MCF 10A (cell line): ENCODE measurements around the gene NIPA2. TPM values are rescaled to one million over a fixed set of nuclear protein-coding genes. Genes with fewer than 3 reads are reported as not detected.

Experiments used
- BruUV-seq: library from RNA; stranded (reverse); fragments of 400-500 nt; replicated peaks from 2 replicates; lab custom pipeline; 2021; lab: Mats Ljungman, UMichigan
- CTCF ChIA-PET: fragments of 300-600 bp; sonication (Branson Sonifier 250); formaldehyde crosslinking; extraction: SDS; loops from one replicate; lab custom pipeline; 2021; ENCODE audit warnings: antibody characterized with exemption, inconsistent platforms; lab: Yijun Ruan, JAX
- POLR2A ChIA-PET: fragments of 300-600, 350-650 bp; sonication (Branson Sonifier 250); formaldehyde crosslinking; extraction: SDS; loops from one replicate; lab custom pipeline; 2020; ENCODE audit warnings: antibody characterized with exemption, inconsistent platforms; lab: Yijun Ruan, JAX
- DNase-seq: peaks from one replicate; pipeline ENCODE4 v3.0.0-alpha.2; 2018; ENCODE audit not compliant: unreplicated experiment
- H3K27ac Mint-ChIP-seq: one replicate; pipeline ENCODE4 v1.8.0; 2022; ENCODE audit warnings: mild to moderate bottlenecking, low read depth, mixed read lengths; ENCODE audit not compliant: unreplicated experiment
- H3K27me3 Mint-ChIP-seq: one replicate; pipeline ENCODE4 v1.8.0; 2022; ENCODE audit warnings: mixed read lengths; ENCODE audit not compliant: insufficient read depth, unreplicated experiment
- H3K36me3 Mint-ChIP-seq: one replicate; pipeline ENCODE4 v1.8.0; 2022; ENCODE audit warnings: mild to moderate bottlenecking, moderate library complexity, mixed read lengths; ENCODE audit not compliant: insufficient read depth, unreplicated experiment
- H3K4me1 Mint-ChIP-seq: one replicate; pipeline ENCODE4 v1.8.0; 2022; ENCODE audit warnings: mixed read lengths; ENCODE audit not compliant: insufficient read depth, unreplicated experiment
- H3K4me3 Mint-ChIP-seq: one replicate; pipeline ENCODE4 v1.8.0; 2022; ENCODE audit warnings: mild to moderate bottlenecking, moderate library complexity, mixed read lengths; ENCODE audit not compliant: unreplicated experiment
- H3K9me3 Mint-ChIP-seq: one replicate; pipeline ENCODE4 v1.8.0; 2022; ENCODE audit warnings: mixed read lengths; ENCODE audit not compliant: unreplicated experiment
- intact Hi-C: fragments of 100-400 bp; cut with micrococcal nuclease; formaldehyde crosslinking; loops from 2 replicates; pipeline ENCODE4 v1.14.1; 2022
- total RNA-seq: library from RNA; stranded (reverse); gene quantifications from 2 replicates; pipeline ENCODE4 v1.2.3, GENCODE V29; 2022
- TF ChIP-seq, protein P1 (sequence below): fragments of 200-600 bp; IDR thresholded peaks from one replicate; pipeline ENCODE4 v1.8.0; 2022; ENCODE audit warnings: antibody characterized with exemption, mild to moderate bottlenecking; ENCODE audit not compliant: unreplicated experiment

NIPA2 gene
- total RNA-seq, 1 experiment from 2014 or later = 51.9 TPM

DNA sequence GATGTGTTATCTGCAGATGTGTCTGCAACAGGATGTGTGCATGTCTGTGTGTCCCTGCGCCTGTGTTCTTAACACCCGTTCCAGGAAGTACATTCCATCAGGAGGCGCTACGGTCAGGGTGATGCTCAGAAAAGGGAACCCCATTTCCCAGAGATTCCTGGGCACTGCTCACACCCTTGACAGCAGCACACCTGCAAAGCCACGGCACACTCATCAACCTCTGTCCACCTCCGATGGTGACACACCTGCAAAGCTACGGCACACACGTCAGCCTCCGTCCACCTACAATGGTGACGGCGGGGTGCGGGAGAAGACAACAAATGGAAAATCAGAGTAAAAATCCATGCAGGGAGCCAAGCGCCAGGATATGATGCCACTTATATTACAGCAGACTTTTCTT is 55.4 kb downstream of the NIPA2 start:
- TF ChIP-seq, protein P1, sequence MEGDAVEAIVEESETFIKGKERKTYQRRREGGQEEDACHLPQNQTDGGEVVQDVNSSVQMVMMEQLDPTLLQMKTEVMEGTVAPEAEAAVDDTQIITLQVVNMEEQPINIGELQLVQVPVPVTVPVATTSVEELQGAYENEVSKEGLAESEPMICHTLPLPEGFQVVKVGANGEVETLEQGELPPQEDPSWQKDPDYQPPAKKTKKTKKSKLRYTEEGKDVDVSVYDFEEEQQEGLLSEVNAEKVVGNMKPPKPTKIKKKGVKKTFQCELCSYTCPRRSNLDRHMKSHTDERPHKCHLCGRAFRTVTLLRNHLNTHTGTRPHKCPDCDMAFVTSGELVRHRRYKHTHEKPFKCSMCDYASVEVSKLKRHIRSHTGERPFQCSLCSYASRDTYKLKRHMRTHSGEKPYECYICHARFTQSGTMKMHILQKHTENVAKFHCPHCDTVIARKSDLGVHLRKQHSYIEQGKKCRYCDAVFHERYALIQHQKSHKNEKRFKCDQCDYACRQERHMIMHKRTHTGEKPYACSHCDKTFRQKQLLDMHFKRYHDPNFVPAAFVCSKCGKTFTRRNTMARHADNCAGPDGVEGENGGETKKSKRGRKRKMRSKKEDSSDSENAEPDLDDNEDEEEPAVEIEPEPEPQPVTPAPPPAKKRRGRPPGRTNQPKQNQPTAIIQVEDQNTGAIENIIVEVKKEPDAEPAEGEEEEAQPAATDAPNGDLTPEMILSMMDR = no peak
- DNase-seq = no peak
- H3K4me3 Mint-ChIP-seq = no peak overlapping the region
- H3K27me3 Mint-ChIP-seq = no peaks in the 10 kb centered on the region
- no peaks in the 10 kb centered on the region for H3K9me3 Mint-ChIP-seq
- H3K36me3 Mint-ChIP-seq = peaks cover 71% of the 10 kb centered on the region
- CTCF ChIA-PET = no interaction called here
- no peak overlapping the region for H3K27ac Mint-ChIP-seq
- intact Hi-C loops = no loop called here
- peaks cover 16% of the 10 kb centered on the region for H3K4me1 Mint-ChIP-seq
- POLR2A ChIA-PET = no interaction called here
- no TSS peak for BruUV-seq

DNA sequence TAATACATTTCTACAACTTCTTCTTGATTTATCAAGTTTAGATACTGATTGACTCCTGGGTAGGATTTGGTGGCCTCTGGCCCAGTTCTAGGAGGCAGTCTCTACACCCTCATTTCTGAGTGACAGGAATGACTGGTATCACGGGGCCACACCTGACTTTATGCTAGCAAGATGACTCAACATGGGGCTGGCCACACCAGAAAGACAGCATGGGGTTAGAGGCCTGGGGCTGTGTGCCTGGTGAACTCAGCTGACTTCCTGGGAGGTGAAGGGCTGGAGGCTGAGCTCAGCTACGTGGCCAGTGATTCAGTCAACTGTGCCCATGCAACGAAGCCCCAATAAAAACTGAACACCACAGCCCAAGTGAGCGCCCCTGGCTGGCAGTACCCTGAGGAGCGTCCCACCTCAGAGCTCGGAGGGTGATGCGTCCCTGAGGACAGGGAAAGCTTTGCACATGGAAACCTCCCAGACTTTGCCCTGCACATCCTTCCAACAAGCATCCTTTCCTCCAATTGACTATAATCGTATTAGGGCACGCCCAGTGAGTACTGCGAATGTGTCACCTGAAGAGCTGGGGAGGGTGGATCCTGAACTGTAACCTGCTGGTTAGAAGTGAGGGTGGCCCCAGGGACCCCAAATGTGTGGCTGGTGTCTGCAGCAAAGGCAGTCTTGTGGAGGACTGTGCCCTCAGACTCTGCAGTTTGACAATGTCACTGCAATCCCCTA is 57.2 kb downstream of the NIPA2 start:
- peak overlapping the region; percentile 85 for H3K27ac Mint-ChIP-seq
- intact Hi-C loops = loop anchor here (5.0 kb wide), 1 partner anchor 87 kb away; the partner anchor contains the start of gene CYFIP1
- CTCF ChIA-PET = no interaction called here

DNA sequence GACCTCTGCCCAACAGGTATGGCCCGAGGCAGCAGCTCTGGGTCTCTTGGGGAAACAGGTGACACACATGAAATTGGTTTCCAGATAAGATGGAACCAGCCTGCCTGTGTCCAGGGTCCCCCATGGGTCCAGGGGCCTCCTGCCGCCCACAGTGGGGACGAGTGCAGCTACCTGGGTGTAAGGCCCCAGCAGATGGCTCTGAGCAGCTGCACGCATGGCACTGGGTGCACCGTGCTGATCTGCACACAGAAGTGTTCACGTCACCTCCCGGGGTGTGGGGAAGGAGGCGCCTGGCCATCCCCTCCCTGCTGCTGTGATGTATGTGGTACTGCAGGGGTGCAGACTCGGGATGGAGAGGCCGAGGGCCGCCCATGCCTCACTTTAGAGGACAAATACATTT is 63.6 kb downstream of the NIPA2 start:
- BruUV-seq = no TSS peak
- H3K27me3 Mint-ChIP-seq = no peaks in the 10 kb centered on the region
- POLR2A ChIA-PET = interaction anchor here (0.7 kb wide), 1 partner anchor 14 kb away, joined by 5 read pairs; no protein-coding TSS in a partner anchor
- peaks cover 58% of the 10 kb centered on the region for H3K36me3 Mint-ChIP-seq
- no peak overlapping the region for H3K27ac Mint-ChIP-seq
- no peaks in the 10 kb centered on the region for H3K4me1 Mint-ChIP-seq
- TF ChIP-seq, protein P1 = no peak
- no peaks in the 10 kb centered on the region for H3K9me3 Mint-ChIP-seq
- intact Hi-C loops = no loop called here
- no peak overlapping the region for H3K4me3 Mint-ChIP-seq
- CTCF ChIA-PET = interaction anchor here (0.9 kb wide), 1 partner anchor 27 kb away, joined by 3 read pairs; no protein-coding TSS in a partner anchor
- no peak for DNase-seq

More for the DNA sequence above, 57.2 kb downstream of the NIPA2 start:
- H3K27me3 Mint-ChIP-seq = no peaks in the 10 kb centered on the region
- peak overlapping the region; percentile 22 for H3K4me3 Mint-ChIP-seq
- H3K4me1 Mint-ChIP-seq = peaks cover 16% of the 10 kb centered on the region
- POLR2A ChIA-PET = interaction anchor here (0.6 to 1.4 kb wide), 6 partner anchors 11 to 569 kb away, joined by 3 to 6 read pairs (median 4); partner anchors contain the start of gene TUBGCP5
- H3K9me3 Mint-ChIP-seq = no peaks in the 10 kb centered on the region
- TF ChIP-seq, protein P1 = no peak
- DNase-seq = peak; percentile 95
- H3K36me3 Mint-ChIP-seq = peaks cover 70% of the 10 kb centered on the region
- no TSS peak for BruUV-seq

DNA sequence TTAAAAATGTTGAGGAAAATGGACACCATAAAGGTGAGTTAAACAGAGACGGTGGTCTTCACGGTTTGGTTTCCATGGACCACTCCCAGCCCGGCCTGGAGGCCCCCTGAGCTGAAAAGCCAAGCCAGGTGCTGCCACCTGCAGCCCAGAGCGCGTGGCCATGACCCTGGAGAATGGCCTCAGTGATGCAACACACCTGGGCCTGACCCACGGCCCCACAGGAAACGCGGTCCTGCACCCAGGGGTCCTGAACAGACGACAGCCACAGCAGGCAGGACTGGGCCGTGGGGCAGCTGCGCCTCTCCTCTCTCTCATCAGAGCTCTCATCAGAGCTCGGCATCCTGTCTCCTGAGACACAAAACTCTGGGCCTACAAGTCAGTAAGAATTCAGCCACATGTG is 64.1 kb downstream of the NIPA2 start:
- DNase-seq = no peak
- CTCF ChIA-PET = interaction anchor here (0.9 kb wide), 1 partner anchor 26 kb away, joined by 3 read pairs; no protein-coding TSS in a partner anchor
- H3K9me3 Mint-ChIP-seq = no peaks in the 10 kb centered on the region
- no TSS peak for BruUV-seq
- H3K36me3 Mint-ChIP-seq = peaks cover 58% of the 10 kb centered on the region
- POLR2A ChIA-PET = no interaction called here
- H3K27me3 Mint-ChIP-seq = no peaks in the 10 kb centered on the region
- no peak overlapping the region for H3K4me3 Mint-ChIP-seq
- intact Hi-C loops = no loop called here
- H3K27ac Mint-ChIP-seq = no peak overlapping the region
- TF ChIP-seq, protein P1 = no peak
- no peaks in the 10 kb centered on the region for H3K4me1 Mint-ChIP-seq
